HG03469 (cell line): Measurements from ENCODE around the gene BCAS3.

Source experiments
- ATAC-seq: cut with Tn5 transposase; IDR thresholded peaks from one replicate; pipeline ENCODE4 v1.9.1; 2021; ENCODE audit warnings: mild to moderate bottlenecking, moderate library complexity, moderate number of reproducible peaks; ENCODE audit not compliant: unreplicated experiment

The BCAS3 gene

GRCh38 chr17:61385577-61386236, 708.1 kb downstream of the BCAS3 start:
- no peak for ATAC-seq

- no peak for ATAC-seq
Measured at GRCh38 chr17:61386251-61386650, 708.6 kb downstream of the BCAS3 start.

GRCh38 chr17:61387011-61387410, 709.4 kb downstream of the BCAS3 start:
- no peak for ATAC-seq

- no peak for ATAC-seq
Measured at GRCh38 chr17:61387511-61388305, 710.1 kb downstream of the BCAS3 start.

GRCh38 chr17:61388561-61389356, 711.1 kb downstream of the BCAS3 start:
- no peak for ATAC-seq

GRCh38 chr17:61389670-61390478, 712.2 kb downstream of the BCAS3 start:
- no peak for ATAC-seq

GRCh38 chr17:61390479-61390791, 712.8 kb downstream of the BCAS3 start:
- no peak for ATAC-seq

- no peak for ATAC-seq
Measured at GRCh38 chr17:61391595-61392291, 714.1 kb downstream of the BCAS3 start.

GRCh38 chr17:61392679-61393078, 715.0 kb downstream of the BCAS3 start:
- no peak for ATAC-seq

GRCh38 chr17:61393550-61393903, 715.9 kb downstream of the BCAS3 start:
- ATAC-seq = no peak

GRCh38 chr17:61393904-61394629, 716.4 kb downstream of the BCAS3 start:
- no peak for ATAC-seq

- no peak for ATAC-seq
Measured at GRCh38 chr17:61394630-61395408, 717.2 kb downstream of the BCAS3 start.

- ATAC-seq = no peak
Measured at GRCh38 chr17:61395409-61395982, 717.8 kb downstream of the BCAS3 start.

- ATAC-seq = no peak
Measured at GRCh38 chr17:61395983-61396585, 718.4 kb downstream of the BCAS3 start.

- no peak for ATAC-seq
Measured at GRCh38 chr17:61396586-61397085, 719.0 kb downstream of the BCAS3 start.

- no peak for ATAC-seq
Measured at GRCh38 chr17:61397086-61397842, 719.6 kb downstream of the BCAS3 start.

GRCh38 chr17:61398721-61399130, 721.1 kb downstream of the BCAS3 start:
- ATAC-seq = no peak
